Activated CD4-positive, alpha-beta T cell treated with anti-CD3 and anti-CD28 coated beads for 4 hours (primary cell): ENCODE measurements around the gene TMEM145.

Experiments used
- DNase-seq, 2 donors: peaks; one replicate each; pipeline ENCODE4 v3.0.0-alpha.2; 2020

The TMEM145 gene

GRCh38 chr19:42290136-42290522 lies 23.0 kb upstream of the TMEM145 start:
- DNase-seq, result no peak

- peak; percentile 56 to 61 for DNase-seq
Measured at GRCh38 chr19:42290523-42291434, 22.3 kb upstream of the TMEM145 start.

- DNase-seq, result no peak
Measured at GRCh38 chr19:42291435-42291810, 21.7 kb upstream of the TMEM145 start.

GRCh38 chr19:42292042-42292960 lies 20.8 kb upstream of the TMEM145 start:
- DNase-seq, result no peak

- DNase-seq, result no peak
Measured at GRCh38 chr19:42292963-42293362, 20.1 kb upstream of the TMEM145 start.

- no peak for DNase-seq
Measured at GRCh38 chr19:42293540-42293939, 19.6 kb upstream of the TMEM145 start.

GRCh38 chr19:42293948-42294347 lies 19.2 kb upstream of the TMEM145 start:
- DNase-seq, result no peak

GRCh38 chr19:42294471-42295137 lies 18.5 kb upstream of the TMEM145 start:
- DNase-seq, result no peak

GRCh38 chr19:42295342-42295741 lies 17.8 kb upstream of the TMEM145 start:
- DNase-seq, result no peak

- peak; percentile 76 to 94 for DNase-seq
Measured at GRCh38 chr19:42295831-42296525, 17.1 kb upstream of the TMEM145 start.

- DNase-seq, result no peak
Measured at GRCh38 chr19:42297039-42297438, 16.1 kb upstream of the TMEM145 start.

- DNase-seq, result no peak
Measured at GRCh38 chr19:42301646-42302203, 11.4 kb upstream of the TMEM145 start, which contains the start of gene PRR19. Gene PRR19, plus strand, starts transcription at chr19:42302132. Its CDS starts 7,453 bp downstream, at chr19:42309585.

GRCh38 chr19:42303101-42303464 lies 10.0 kb upstream of the TMEM145 start:
- DNase-seq, result no peak

GRCh38 chr19:42303876-42304275 lies 9.2 kb upstream of the TMEM145 start:
- DNase-seq, result no peak

GRCh38 chr19:42306646-42307045 lies 6.5 kb upstream of the TMEM145 start:
- no peak for DNase-seq

GRCh38 chr19:42309686-42310085 lies 3.4 kb upstream of the TMEM145 start:
- no peak for DNase-seq

- no peak for DNase-seq
Measured at GRCh38 chr19:42311657-42312056, 1.5 kb upstream of the TMEM145 start.

- DNase-seq, result no peak
Measured at GRCh38 chr19:42312370-42312769, 739 bp upstream of the TMEM145 start.

- DNase-seq, result no peak
Measured at GRCh38 chr19:42313840-42314755, 989 bp downstream of the TMEM145 start.

- DNase-seq, result no peak
Measured at GRCh38 chr19:42315024-42315423, 1.9 kb downstream of the TMEM145 start.
